Activated CD8-positive, alpha-beta T cell treated with anti-CD3 and anti-CD28 coated beads for 36 hours (primary cell): Measurements from ENCODE around the gene SETMAR. TPM values are rescaled to one million over a fixed set of nuclear protein-coding genes. Genes with fewer than 3 reads are reported as not detected.

ENCODE experiments used
- ATAC-seq: fragments of 200-7000 bp; cut with Tn5 transposase; one replicate; pipeline ENCODE4 v1.10.0; 2021; ENCODE audit warnings: mild to moderate bottlenecking, moderate library complexity
- CTCF ChIA-PET: fragments of 350-600 bp; sonication (Branson Sonifier 250); formaldehyde crosslinking; loops from one replicate; lab custom pipeline; 2021; ENCODE audit warnings: antibody characterized with exemption; lab: Charles Lee
- POLR2A ChIA-PET: fragments of 350-600 bp; sonication (Branson Sonifier 250); formaldehyde crosslinking; loops from one replicate; lab custom pipeline; 2021; ENCODE audit warnings: antibody characterized with exemption; lab: Charles Lee
- DNase-seq: peaks from one replicate; pipeline ENCODE4 v3.0.0-alpha.2; 2020
- H3K27ac Mint-ChIP-seq: one replicate; pipeline ENCODE4 v1.8.0; 2021; ENCODE audit warnings: mild to moderate bottlenecking, mixed read lengths
- H3K27me3 Mint-ChIP-seq: one replicate; pipeline ENCODE4 v1.8.0; 2021; ENCODE audit warnings: mixed read lengths
- H3K36me3 Mint-ChIP-seq: one replicate; pipeline ENCODE4 v1.8.0; 2021; ENCODE audit warnings: low read depth, mixed read lengths
- H3K4me1 Mint-ChIP-seq: one replicate; pipeline ENCODE4 v1.8.0; 2021; ENCODE audit warnings: low read depth, mixed read lengths
- H3K4me3 Mint-ChIP-seq: one replicate; pipeline ENCODE4 v1.8.0; 2021; ENCODE audit warnings: mild to moderate bottlenecking, moderate library complexity, mixed read lengths
- H3K9me3 Mint-ChIP-seq: one replicate; pipeline ENCODE4 v1.8.0; 2021; ENCODE audit warnings: mixed read lengths
- CTCF ChIP-seq: fragments of 200-600 bp; IDR thresholded peaks from one replicate; pipeline ENCODE4 v1.8.0; 2022; ENCODE audit warnings: antibody characterized with exemption, mild to moderate bottlenecking
- intact Hi-C: fragments of 100-400 bp; cut with micrococcal nuclease; formaldehyde crosslinking; loops from one replicate; pipeline ENCODE4 v1.10.0; 2022
- total RNA-seq, 2 experiments: library from RNA; stranded (reverse); gene quantifications; one replicate each; pipeline ENCODE4 v1.2.3, GENCODE V29; 2021

The SETMAR gene
- total RNA-seq, 2 experiments from 2014 or later, result 13.6 to 14.6 TPM

GRCh38 chr3:4358273-4358672, 55.1 kb downstream of the SETMAR start:
- no peak for DNase-seq
- H3K4me3 Mint-ChIP-seq, result no peak overlapping the region
- H3K36me3 Mint-ChIP-seq, result peaks cover 4% of the 10 kb centered on the region
- ChIA-PET CTCF (interaction anchor here (0.9 kb wide), 1 partner anchor 135 kb away, joined by 3 read pairs; no protein-coding TSS in a partner anchor), POLR2A (no interaction called here)
- TF ChIP-seq CTCF, result no peak
- H3K9me3 Mint-ChIP-seq, result peaks cover 1% of the 10 kb centered on the region
- H3K4me1 Mint-ChIP-seq, result no peaks in the 10 kb centered on the region
- H3K27me3 Mint-ChIP-seq, result no peaks in the 10 kb centered on the region
- no peak overlapping the region for H3K27ac Mint-ChIP-seq
- no peak for ATAC-seq
- intact Hi-C loops, result no loop called here

- intact Hi-C loops, result no loop called here
Observed at GRCh38 chr3:4359805-4360502, 56.8 kb downstream of the SETMAR start.

GRCh38 chr3:4360817-4361216, 57.6 kb downstream of the SETMAR start:
- no peak for TF ChIP-seq CTCF
- DNase-seq (no peak), ATAC-seq (no peak)
- Mint-ChIP-seq H3K9me3 (peaks cover 1% of the 10 kb centered on the region), H3K36me3 (peaks cover 4% of the 10 kb centered on the region), H3K27me3 (no peaks in the 10 kb centered on the region), H3K4me1 (no peaks in the 10 kb centered on the region), H3K4me3 (no peak overlapping the region), H3K27ac (no peak overlapping the region)
- ChIA-PET CTCF (interaction anchor here (1.3 kb wide), 1 partner anchor 10 kb away, joined by 4 read pairs; no protein-coding TSS in a partner anchor), POLR2A (interaction anchor here (1.3 kb wide), 1 partner anchor 10 kb away, joined by 5 read pairs; no protein-coding TSS in a partner anchor)
- intact Hi-C loops, result no loop called here

More at GRCh38 chr3:4359805-4360502, 56.8 kb downstream of the SETMAR start:
- Mint-ChIP-seq H3K27me3 (no peaks in the 10 kb centered on the region), H3K27ac (no peak overlapping the region), H3K36me3 (peaks cover 4% of the 10 kb centered on the region), H3K4me1 (no peaks in the 10 kb centered on the region), H3K9me3 (peaks cover 1% of the 10 kb centered on the region), H3K4me3 (no peak overlapping the region)
- no peak for ATAC-seq
- ChIA-PET POLR2A (no interaction called here), CTCF (interaction anchor here (0.7 to 1.7 kb wide), 2 partner anchors 9 to 274 kb away, joined by 3 to 4 read pairs; no protein-coding TSS in a partner anchor)
- no peak for DNase-seq
- no peak for TF ChIP-seq CTCF

- H3K27me3 Mint-ChIP-seq, result no peaks in the 10 kb centered on the region
- ChIA-PET POLR2A (no interaction called here), CTCF (no interaction called here)
- TF ChIP-seq CTCF, result no peak
- DNase-seq, result no peak
- H3K36me3 Mint-ChIP-seq, result peaks cover 4% of the 10 kb centered on the region
- no peak overlapping the region for H3K4me3 Mint-ChIP-seq
- H3K27ac Mint-ChIP-seq, result no peak overlapping the region
- H3K9me3 Mint-ChIP-seq, result peaks cover 1% of the 10 kb centered on the region
- intact Hi-C loops, result no loop called here
- no peak for ATAC-seq
- H3K4me1 Mint-ChIP-seq, result no peaks in the 10 kb centered on the region
Observed at GRCh38 chr3:4362523-4362922, 59.4 kb downstream of the SETMAR start.

Other genes with a start within 250 kb of the SETMAR start
- 1 to 10 TPM; 6.4 to 6.6 TPM for gene SUMF1, start 163.9 kb downstream of the SETMAR start, total RNA-seq
- 10 to 100 TPM; 93.9 to 98.2 TPM for gene ITPR1, start 190.0 kb downstream of the SETMAR start, total RNA-seq